HG03378 (cell line): ENCODE results near the gene MFAP5.
"Not testable (repeated sequence)": the region's sequence is repeated elsewhere in the genome, so short reads cannot be mapped to it uniquely, and the experiment has no call there.

ENCODE experiments used
- ATAC-seq: cut with Tn5 transposase; IDR thresholded peaks from one replicate; pipeline ENCODE4 v1.9.1; 2021; ENCODE audit warnings: mild to moderate bottlenecking, moderate library complexity; ENCODE audit not compliant: unreplicated experiment

MFAP5 gene

DNA sequence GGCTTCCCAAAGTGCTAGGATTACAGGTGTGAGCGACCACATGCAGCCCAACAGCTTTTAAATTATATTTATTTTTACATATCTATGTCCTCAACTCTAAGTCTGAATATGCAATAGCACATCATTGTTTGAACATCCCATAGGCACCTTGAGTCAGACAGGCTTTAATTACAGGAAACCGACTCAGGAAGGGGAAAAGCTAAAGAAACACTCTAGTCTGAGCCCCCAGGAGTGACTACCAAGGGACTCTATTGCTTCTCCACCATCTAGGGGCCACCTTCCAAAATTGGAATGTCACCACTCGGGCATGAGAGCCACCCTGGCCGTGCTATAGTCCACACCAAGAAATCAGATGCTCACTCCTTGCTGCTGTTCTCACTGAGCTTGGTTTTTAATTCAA is 14.0 kb upstream of the MFAP5 start:
- no peak for ATAC-seq

DNA sequence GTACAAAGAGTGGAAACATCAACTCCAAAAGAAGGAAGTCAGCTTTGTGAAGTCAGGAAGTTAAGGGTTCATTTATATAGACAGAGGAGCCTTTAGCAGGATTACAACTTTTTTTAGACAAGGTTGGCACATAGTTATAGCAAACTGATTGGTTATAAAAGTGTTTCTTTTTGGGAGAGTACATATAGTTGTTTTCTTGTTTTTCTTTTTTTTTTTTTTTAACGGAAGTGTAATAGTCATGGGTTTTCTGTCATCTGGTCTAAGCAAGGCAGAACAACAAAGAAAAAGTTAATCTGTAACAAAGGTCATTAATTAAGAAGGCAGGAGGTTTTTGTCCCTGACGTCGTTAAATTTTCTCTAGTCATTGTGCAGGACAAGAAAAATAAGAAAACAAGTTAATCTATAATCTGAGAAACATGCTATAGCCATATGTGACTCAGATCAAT is 13.0 kb upstream of the MFAP5 start:
- peak; percentile 60 for ATAC-seq

DNA sequence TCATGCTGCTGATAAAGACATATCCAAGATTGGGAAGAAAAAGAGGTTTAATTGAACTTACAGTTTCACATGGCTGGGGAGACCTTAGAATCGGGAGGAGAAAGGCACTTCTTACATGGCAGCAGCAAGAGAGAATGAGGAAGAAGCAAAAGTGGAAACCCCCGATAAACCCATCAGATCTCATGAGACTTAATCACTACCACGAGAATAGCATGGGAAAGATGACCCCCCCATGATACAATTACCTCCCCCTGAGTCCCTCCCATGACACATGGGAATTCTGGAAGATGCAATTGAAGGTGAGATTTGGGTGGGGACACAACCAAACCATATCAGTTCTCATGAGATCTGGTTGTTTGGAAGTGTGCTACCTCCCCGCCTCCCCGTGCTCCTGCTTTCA is 9.8 kb upstream of the MFAP5 start:
- ATAC-seq, result no peak

DNA sequence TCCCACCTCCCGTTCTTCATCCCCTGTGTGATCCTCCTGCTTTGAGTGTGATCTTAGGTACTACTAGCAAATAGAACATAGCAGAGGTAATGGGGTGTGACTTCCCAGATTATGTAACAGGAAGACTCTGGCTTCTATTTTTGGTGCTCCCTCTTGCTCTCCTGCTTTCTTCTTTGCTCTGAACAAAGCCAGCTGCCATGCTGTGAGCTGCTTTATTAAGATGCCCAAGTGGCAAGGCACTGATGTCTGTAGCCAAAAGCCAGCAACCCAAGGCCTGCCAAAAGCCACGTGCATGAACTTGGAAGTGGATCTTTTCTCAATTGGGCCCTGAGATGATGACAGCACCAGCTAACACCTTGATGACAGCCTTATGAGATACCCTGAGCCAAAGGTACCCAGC is 5.8 kb upstream of the MFAP5 start:
- ATAC-seq, result no peak

DNA sequence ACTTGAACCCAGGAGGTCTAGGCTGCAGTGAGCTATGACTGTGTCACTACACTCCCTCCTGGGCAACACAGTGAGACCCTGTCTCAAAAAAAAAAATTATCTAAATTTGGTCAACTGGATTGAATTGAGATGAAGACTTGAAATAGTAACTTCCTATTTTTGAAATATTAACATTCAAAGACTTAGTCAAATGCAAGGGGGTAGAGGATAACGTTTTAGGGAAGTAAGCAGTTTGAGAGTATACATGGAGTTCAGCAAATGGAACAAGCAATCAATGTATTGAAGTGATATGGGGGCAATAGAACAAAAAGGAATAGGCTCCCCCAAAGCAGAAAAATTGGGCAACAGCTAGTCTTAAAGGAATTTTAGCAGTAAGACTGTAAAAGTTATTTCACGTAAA is 4.6 kb upstream of the MFAP5 start:
- no peak for ATAC-seq

DNA sequence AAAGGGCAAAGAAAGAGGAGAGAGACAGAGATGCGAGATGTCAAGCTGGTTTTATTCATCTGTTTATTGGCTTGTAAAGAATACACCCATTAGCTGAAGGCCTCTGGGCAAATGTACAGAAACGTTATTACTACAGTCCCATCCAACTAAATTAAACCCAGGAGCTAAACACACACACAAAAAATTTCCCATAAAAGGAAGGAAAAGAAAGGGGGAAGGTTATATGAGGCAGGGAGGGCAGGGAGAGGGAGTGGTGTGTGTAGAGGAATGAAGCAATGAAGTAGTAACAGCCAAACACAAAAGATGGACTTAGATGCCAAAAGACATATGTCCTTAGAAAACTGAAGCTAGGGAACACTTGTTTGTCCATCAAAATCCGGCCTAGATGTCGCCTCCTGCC is 3.1 kb upstream of the MFAP5 start:
- ATAC-seq, result no peak

DNA sequence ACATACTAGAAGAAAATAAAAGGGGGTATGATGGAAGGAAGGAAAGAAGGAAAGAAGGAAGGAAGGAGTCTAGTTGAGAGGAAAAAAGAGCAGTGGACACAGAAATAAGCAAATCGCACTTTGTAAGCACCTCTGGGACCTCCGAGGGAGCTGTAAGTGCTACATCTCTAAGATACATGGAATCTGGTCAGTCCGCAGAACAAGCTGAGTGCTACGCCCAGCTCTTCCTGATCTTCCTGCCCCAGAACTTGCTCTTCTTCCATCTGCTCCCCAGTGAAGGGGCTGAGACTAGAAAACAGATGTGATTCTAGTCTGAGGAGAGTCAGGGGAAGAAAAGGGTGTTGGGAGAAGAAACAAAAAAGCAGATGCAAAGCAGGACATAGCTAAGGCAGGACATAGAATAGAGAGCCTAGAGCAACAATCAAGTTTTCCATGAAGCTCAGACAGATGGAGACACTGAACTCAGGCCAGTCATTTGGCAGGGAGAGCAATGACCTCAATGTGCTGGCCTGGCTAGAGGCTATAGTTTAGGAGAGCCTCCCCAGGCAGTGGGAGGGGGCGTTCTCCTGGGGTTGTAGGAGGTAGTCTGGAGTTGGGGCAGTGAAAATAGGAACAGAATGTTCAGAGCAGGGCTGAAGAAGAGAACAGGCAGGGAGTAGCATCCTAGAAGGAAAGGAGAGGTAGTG is 1.7 kb upstream of the MFAP5 start:
- no peak for ATAC-seq

DNA sequence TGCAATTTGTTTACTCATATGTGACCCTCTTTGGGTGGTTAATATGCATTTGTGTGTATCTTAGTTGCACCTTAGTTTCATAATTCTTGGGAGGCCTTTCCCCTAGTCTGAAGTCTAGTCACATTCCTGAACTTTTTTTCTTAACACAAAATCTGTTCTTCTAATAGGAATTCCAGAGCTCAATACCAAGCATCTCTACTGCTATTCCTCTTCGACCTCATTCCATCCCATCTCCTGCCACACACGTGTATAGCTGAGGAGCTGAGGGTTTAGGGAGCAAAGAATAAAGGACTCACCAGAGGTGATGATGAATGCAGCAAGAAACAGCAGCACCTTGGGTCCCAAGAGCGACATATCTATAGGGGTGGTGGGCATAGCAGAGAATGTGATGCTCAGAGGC is 875 bp downstream of the MFAP5 start:
- ATAC-seq, result no peak

DNA sequence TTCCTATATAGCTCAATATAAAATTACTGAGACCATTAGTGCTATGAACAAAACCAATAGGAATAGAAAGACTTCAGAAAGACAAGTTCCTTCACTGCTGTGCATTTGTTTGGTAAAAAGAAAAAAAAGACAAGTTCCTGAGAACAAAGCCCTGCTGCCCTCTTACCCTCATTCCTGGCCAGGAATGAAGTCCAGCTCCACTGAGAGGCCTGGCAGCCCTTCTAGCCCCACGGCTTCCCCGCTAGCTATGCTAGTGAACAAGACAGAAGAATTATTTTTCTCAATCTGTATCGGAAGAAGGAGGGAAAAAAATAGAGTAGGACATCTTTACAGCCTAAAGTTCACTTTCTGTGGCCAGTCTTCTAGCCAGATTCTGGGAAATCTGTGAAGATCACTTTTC is 1.6 kb downstream of the MFAP5 start:
- ATAC-seq, result no peak

DNA sequence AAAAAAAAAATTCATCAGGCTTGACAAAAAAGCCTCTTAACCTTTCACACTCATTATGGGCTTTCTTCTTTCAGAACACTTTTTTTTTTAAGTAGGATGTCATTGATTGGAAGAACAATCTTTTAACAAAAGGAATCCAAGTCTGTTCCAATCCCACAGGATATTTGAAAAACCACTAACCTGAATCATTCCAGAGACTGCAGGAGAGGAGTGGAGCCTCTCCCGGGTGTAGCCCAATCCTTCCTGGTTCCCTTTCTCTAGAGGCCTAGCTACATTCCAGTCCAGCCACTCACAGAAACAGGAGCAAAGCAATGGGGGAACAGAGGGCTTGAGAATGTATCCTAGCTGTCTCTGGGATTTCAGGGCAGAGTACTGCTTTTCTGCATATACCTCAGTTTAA is 4.3 kb downstream of the MFAP5 start:
- ATAC-seq, result no peak

DNA sequence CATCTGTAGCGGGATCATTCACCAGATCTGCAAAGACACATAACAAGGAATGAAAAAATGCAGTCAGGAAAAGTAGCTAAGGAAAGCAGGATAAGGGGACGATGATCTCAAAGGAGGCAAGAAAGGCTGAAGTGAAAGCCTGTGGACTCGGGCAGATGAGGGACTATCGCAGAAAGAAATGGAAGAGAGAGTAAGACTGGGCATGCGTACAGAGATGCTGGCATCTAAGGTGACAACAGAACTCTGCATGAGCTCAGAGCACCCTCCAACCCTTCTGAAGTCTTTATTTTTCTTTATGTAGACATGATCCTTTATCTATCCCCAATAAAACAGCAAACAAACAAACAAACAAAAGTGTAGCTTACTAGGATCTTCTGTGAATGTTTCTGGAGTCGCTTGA is 7.2 kb downstream of the MFAP5 start:
- ATAC-seq, result no peak

DNA sequence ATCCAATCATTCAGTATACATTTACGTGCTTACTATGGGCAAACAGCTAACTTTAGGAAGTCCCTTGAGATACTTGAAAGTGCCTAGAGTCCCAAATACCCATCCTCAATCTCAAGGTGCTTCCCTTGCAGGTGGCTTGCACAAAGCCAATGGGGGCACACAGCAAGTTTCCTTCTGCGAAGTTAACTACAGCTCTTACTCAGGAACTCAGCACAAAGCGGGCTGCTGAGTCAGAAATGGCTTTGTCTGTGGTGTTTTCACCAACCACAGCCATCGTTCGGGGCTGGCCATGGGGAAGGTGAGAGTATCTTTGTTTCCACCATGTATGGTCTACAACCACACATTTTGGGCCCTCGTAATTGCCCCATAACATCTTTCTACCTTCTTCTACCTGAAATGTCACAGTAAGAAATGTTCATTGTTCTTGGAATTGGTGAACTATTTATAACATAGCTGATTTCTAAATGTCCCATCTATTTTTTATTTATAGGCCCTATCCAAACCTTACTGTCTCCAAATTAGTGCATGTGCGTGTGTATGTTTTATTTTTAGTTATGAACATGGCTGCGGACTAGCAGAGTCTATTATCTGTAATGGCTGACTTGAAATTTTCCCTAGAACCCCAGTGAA is 13.9 kb downstream of the MFAP5 start:
- ATAC-seq, result peak; percentile 62

DNA sequence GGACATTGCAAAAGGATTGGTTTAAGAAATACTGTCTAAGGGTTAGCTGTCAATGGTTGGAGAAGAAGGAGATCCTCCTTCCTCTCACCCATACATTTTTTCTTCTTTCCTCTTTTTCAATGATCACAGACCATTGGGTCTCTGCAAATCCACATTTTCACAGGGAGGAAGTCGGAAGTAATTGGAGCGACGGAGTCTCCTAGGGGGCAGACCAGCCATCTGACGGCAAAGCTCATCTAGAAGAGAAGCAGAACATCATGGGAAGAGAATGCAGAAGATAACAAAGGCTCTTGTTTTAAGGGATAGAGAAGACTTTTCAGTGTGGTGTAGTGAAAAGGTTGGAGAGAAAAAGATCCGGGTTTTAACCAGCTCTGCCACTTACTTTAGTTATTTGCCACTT is 14.7 kb downstream of the MFAP5 start:
- ATAC-seq, result no peak

DNA sequence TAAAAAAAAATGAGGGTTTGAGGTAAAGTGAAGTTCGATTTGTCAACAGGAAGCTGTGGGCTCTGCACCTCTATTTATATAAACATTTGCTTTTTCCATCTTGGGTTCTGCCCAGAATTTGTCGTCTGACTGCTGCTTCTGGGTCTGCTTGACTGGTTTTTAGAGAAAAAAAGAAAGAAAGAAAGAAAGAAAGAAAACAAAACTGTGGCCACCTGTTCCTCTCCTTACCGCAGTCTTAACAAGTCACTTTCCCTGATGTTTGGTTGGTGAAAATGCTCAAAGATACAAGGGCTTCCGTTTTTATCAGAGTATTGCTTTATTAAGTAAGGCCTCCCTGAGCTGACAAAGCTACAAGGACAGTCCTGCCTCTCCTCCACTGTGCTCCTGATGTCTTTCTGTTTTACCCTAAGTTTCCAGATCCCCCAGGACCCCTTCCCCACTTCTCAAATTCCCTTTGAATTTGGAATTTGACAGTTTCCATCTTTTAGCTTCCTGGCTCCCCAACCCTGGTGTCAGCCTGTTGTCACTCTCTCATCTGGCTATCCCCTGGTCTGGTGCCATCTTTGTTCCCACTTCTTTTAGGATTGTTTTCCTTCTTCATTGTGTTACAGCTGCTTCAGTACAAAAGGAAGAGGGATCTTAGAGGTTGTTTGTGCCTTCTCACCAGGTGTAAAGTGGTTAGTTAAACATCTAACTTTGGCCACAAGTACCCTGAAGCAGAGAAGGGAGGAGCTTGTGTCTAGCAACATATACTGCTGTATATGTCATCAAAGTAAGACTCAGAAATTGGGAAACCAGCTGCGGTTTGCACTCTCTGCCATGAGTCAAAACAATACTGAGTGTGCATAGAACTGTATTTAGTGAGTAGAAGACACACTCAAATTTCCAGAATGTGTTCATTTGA is 18.0 kb downstream of the MFAP5 start:
- ATAC-seq, result peak; percentile 60

DNA sequence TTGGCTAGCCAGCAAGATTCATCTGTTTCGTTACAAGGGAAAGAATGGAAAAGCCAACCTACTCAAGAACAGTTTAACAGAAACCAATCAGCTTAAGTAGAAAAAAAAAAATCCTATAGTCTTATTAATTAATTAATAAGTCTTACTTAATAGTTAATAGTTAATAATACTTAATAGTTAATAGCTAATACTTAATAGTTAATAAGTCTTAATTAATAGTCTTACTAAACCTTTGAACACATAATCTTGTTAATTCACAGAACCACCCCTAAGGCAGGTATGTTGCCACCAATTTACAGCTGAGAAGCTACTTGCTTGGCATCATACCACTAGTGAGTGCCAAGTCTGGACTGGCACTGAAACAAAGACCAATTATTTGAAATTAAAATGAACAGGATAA is 19.9 kb downstream of the MFAP5 start:
- ATAC-seq, result no peak

DNA sequence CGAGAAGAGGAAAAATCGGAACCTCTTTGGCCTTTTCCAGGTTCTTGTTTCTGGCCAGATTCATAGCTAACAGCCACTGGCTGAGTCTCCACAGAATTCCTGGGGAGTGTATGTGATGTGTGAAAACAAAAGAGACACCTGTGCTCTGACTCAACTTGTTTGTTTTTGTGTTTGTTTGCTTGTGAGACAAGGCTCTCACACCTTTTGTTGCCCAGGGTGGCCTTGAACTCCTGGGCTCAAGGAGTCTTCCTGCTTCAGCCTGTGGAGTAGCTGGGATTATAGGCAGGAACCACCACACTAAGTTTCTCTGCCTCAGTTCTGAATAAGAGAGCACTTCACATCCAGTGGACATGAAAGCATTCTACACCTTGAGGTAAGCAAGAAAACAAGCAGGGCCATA is 22.7 kb downstream of the MFAP5 start:
- ATAC-seq, result no peak

DNA sequence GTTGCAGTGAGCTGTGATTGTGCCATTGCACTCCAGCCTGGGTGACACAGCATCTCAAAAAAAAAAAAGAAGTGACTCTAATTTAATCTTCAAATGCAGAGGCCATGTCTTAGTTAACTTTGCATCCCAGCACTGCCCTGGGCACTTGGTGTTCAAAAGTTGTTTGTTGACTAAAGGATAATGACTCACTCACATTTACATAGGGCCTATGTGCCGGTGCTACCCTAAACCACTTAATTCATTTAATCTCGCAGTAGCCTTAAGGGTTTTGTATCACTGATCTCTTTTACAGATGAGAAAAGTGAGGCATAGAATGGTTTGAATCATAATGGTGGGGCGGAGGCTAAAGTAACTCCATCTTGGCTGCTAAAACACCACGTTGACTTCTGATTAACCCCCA is 23.7 kb downstream of the MFAP5 start:
- no peak for ATAC-seq

DNA sequence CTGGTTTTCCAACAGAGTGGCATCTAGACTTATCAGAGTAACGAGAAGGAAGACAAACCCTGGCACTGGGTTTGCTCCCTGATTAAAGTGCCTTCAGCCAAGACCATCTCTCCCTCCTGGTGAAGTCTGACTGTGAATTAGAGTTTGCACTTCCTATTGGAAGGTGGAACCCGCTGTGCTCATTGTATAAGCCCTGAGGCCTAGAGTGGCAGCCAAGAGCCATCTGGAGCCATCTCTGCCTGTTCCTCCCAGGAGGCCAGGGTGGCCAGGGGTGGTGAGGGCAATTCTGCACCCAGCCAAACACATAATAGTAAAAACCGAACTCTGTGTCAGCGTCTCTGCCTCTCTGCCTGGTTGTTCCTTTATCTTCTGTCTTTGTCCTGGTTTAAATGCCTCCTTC is 25.0 kb downstream of the MFAP5 start:
- no peak for ATAC-seq

DNA sequence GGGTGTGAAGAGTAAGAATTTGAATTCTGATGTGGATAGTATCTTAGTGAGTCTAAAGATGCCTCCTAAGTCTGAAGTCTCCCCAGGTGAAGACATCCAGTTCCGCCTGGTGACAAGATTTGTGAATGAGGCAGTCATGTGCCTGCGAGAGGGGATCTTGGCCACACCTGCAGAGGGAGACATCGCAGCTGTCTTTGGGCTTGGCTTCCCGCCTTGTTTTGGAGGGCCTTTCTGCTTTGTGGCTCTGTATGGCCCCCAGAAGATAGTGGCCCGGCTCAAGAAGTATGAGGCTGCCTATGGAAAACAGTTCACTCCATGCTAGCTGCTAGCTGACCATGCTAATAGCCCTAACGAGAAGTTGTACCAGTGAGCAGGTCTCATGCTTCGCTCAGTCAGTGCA is 25.4 kb downstream of the MFAP5 start:
- no peak for ATAC-seq

DNA sequence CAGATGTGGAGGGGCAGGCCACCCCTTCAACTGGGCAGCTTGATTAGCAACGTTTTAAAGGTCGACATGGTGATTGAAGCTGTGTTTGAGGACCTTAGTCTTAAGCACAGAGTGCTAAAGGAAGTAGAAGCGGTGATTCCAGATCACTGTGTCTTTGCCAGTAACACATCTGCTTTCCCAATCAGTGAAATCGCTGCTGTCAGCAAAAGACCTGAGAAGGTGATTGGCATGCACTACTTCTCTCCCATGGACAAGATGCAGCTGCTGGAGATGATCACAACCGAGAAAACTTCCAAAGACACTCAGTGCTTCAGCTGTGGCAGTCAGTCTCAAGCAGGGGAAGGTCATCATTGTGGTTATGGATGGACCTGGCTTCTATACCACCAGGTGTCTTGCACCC is 26.0 kb downstream of the MFAP5 start:
- ATAC-seq, result no peak

DNA sequence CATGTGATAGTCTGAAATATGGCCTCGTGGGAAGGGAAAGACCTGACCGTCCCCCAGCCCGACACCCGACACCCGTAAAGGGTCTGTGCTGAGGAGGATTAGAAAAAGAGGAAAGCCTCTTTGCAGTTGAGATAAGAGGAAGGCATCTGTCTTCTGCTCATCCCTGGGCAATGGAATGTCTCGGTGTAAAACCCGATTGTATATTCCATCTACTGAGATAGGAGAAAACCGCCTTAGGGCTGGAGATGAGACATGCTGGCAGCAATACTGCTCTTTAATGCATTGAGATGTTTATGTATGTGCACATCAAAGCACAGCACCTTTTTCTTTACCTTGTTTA is 26.6 kb downstream of the MFAP5 start:
- ATAC-seq, result not testable (repeated sequence)
